Gastrocnemius medialis (tissue), 4 donors: ENCODE results near the gene GDA.

Source experiments
- CTCF ChIP-seq, 5 experiments: fragments of 450-650 bp in 3 of 5; fragments of 200-600 bp in 2 of 5; sonication (generic) in 2 of 5; IDR thresholded peaks in 4 of 5; conservative IDR thresholded peaks in 1 of 5; 1 replicate in 4 of 5; 2 replicates in 1 of 5; pipeline ENCODE4 v1.5.1; 2016 to 2019; ENCODE audit warnings: antibody characterized with exemption in 5 of 5, mild to moderate bottlenecking in 3 of 5, moderate library complexity in 3 of 5
- POLR2A ChIP-seq, 2 donors: fragments of 450-650 bp; IDR thresholded peaks; one replicate each; pipeline ENCODE4 v1.6.1; 2017; ENCODE audit warnings: antibody characterized with exemption in 2 of 2, mild to moderate bottlenecking in 2 of 2, moderate library complexity in 2 of 2

DNA sequence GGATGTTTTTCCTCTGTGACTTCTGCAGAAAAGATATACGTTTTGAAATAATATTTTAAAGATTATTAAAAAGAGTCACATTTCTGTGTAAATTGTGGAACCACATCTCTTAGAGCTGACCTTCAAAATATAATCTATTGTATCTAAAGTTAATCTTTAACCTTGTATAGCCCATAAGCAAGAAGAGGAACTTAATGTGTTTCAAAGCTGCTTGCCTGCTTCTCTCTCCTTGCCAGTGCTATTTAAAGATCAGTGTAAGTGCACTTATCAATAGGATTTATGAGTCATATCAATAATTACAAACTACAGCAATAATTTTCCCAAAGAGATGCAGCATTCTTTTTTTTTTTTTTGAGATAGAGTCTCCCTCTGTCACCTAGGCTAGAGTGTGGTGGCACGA is 29.4 kb upstream of the GDA start:
- TF ChIP-seq CTCF (IDR thresholded peaks at IDR 0.05 in 4 of 5, conservative IDR thresholded peaks at IDR 0.05 in 1 of 5) (no peak), POLR2A (IDR thresholded peaks at IDR 0.05) (no peak)
